Osteocyte (in vitro differentiated cells): Measurements from ENCODE around the gene DNAJC6. TPM values are rescaled to one million over a fixed set of nuclear protein-coding genes. Genes with fewer than 3 reads are reported as not detected.
"Not testable (repeated sequence)": the region's sequence is repeated elsewhere in the genome, so short reads cannot be mapped to it uniquely, and the experiment has no call there.

Experiments used
- DNase-seq: peaks from one replicate; pipeline ENCODE4 v3.0.0; 2021; ENCODE audit warnings: mixed read lengths; ENCODE audit not compliant: unreplicated experiment; ENCODE audit errors: extremely low spot score
- H3K27ac Mint-ChIP-seq: one replicate; pipeline ENCODE4 v1.8.0; 2021; ENCODE audit warnings: mild to moderate bottlenecking, mixed read lengths; ENCODE audit not compliant: unreplicated experiment
- H3K27me3 Mint-ChIP-seq: one replicate; pipeline ENCODE4 v1.8.0; 2021; ENCODE audit warnings: mixed read lengths; ENCODE audit not compliant: unreplicated experiment
- H3K36me3 Mint-ChIP-seq: one replicate; pipeline ENCODE4 v1.8.0; 2021; ENCODE audit warnings: mixed read lengths; ENCODE audit not compliant: unreplicated experiment
- H3K4me1 Mint-ChIP-seq: one replicate; pipeline ENCODE4 v1.8.0; 2021; ENCODE audit warnings: mixed read lengths; ENCODE audit not compliant: unreplicated experiment
- H3K4me3 Mint-ChIP-seq: one replicate; pipeline ENCODE4 v1.8.0; 2021; ENCODE audit warnings: mild to moderate bottlenecking, moderate library complexity, mixed read lengths; ENCODE audit not compliant: unreplicated experiment
- H3K9me3 Mint-ChIP-seq: one replicate; pipeline ENCODE4 v1.8.0; 2021; ENCODE audit warnings: mixed read lengths; ENCODE audit not compliant: unreplicated experiment
- CTCF ChIP-seq: fragments of 200-600 bp; sonication (generic); IDR thresholded peaks from 2 replicates; pipeline ENCODE4 v1.5.0; 2021; ENCODE audit warnings: antibody characterized with exemption, mild to moderate bottlenecking, moderate library complexity
- total RNA-seq: library from RNA; stranded (reverse); gene quantifications from 2 replicates; pipeline ENCODE4 v1.2.1, GENCODE V29; 2021

The DNAJC6 gene
- total RNA-seq, 1 donor from 2014 or later, result 50.8 TPM

DNA sequence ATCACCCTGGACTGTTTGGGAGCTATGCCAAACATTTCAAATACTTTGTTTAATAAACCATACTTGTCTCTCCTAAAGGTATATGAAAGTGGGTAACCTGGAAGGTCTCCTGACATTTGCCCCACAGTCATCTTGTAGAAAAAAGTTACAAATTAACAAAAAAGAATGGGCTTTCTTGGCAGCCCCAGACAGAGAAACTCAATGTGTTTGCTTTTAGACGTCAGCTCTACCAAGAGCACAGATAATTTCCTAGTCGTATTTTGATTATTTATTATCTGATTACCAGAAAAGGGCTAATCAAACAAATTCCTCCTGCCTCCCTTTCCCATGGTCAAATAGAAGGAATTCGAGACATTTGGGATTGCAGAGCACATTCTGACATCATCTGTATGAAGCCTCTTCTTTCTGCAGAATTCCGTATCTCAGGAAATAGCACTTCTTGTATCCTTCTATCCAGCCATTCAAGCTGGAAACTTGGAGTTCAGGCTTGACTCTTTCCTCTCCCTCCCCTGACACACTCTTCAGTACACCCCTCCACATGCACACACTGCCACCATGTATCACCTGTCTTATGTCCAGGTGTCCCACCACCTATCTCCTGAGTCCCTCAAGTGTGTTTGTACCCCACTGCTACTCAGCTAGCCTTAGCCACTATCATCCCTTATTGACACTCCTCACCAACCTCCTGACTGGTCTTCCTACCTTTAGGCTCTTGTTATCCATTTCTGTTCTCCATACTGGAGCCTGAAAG lies 68.3 kb downstream of the DNAJC6 start:
- no peaks in the 10 kb centered on the region for H3K27me3 Mint-ChIP-seq
- no peak overlapping the region for H3K27ac Mint-ChIP-seq
- no peak overlapping the region for H3K4me3 Mint-ChIP-seq
- no peak for DNase-seq
- peaks cover 20% of the 10 kb centered on the region for H3K4me1 Mint-ChIP-seq
- peaks cover 9% of the 10 kb centered on the region for H3K9me3 Mint-ChIP-seq
- no peak for TF ChIP-seq CTCF
- peaks cover 44% of the 10 kb centered on the region for H3K36me3 Mint-ChIP-seq

DNA sequence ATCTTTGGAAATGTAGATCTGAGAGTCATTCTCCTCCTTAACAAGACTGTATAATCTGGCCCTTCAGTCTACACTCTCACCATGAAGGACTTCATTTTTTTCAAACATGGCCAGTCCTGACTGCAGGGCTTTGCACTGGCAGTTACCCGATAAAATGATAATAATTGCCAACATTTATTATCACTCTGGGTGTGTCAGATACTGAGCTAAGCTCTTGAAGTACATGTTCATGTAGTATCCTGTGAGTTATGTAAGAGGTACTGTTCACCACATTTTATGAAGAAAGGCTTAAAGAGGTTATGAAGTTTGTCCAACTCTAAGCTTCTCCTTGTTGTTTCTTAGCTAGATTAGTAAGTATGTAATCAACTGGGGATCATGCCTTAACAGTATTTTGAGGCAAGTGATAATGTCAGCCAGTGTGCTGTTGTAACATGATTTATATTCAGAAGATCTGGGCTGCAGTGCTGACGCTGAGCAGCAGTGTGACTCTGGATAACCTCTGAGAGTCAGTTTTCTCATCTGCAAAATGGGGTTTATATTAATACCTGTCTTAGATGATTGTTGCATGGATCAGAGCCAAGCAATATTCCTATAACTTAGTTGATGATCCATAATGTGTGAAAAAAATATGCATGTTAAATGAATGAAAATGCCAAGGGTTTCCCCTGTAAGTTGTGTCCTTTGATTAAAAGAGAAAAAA lies 69.1 kb downstream of the DNAJC6 start:
- Mint-ChIP-seq H3K4me3 (no peak overlapping the region), H3K9me3 (peaks cover 9% of the 10 kb centered on the region), H3K27ac (no peak overlapping the region), H3K27me3 (no peaks in the 10 kb centered on the region), H3K4me1 (peaks cover 12% of the 10 kb centered on the region), H3K36me3 (peaks cover 48% of the 10 kb centered on the region)
- no peak for DNase-seq
- TF ChIP-seq CTCF, result no peak

DNA sequence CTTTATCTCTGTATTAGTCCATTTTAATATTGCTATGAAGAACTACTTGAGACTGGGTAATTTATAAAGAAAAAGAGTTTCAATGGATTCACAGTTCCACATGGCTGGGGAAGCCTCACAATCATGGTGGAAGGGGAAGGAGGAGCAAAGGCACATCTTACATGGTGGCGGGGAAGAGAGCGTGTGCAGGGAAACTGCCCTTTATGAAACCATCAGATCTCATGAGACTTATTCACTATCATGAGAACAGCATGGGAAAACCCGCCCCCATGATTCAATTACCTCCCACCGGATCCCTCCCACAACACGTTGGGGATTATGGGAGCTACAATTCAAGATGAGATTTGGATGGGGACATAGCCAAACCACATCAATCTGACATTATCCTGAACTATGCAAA lies 75.1 kb downstream of the DNAJC6 start:
- H3K36me3 Mint-ChIP-seq, result peaks cover 70% of the 10 kb centered on the region
- DNase-seq, H3K27me3 Mint-ChIP-seq, H3K4me1 Mint-ChIP-seq, H3K27ac Mint-ChIP-seq, H3K9me3 Mint-ChIP-seq, H3K4me3 Mint-ChIP-seq: not testable (repeated sequence)

GRCh38 chr1:65386439-65386838 lies 77.1 kb downstream of the DNAJC6 start:
- Mint-ChIP-seq H3K36me3 (peaks cover 76% of the 10 kb centered on the region), H3K27ac (no peak overlapping the region), H3K9me3 (no peaks in the 10 kb centered on the region), H3K4me1 (peaks cover 12% of the 10 kb centered on the region), H3K27me3 (no peaks in the 10 kb centered on the region), H3K4me3 (no peak overlapping the region)
- TF ChIP-seq CTCF, result no peak
- DNase-seq, result no peak

- no peak for DNase-seq
- Mint-ChIP-seq H3K9me3 (no peaks in the 10 kb centered on the region), H3K4me1 (peaks cover 14% of the 10 kb centered on the region), H3K4me3 (no peak overlapping the region), H3K27ac (no peak overlapping the region), H3K27me3 (no peaks in the 10 kb centered on the region), H3K36me3 (peaks cover 76% of the 10 kb centered on the region)
- no peak for TF ChIP-seq CTCF
Observed at GRCh38 chr1:65387821-65388220, 78.5 kb downstream of the DNAJC6 start.
